Measurements from ENCODE around the gene GNAT2. TPM values are rescaled to one million over a fixed set of nuclear protein-coding genes. Genes with fewer than 3 reads are reported as not detected.

The GNAT2 gene
- total RNA-seq, 1 donor from 2014 or later, result not detected

- DNase-seq (no peak), ATAC-seq (ENCODE audit: low read depth) (no peak)
- intact Hi-C loops (cut with micrococcal nuclease), result no loop called here
- Mint-ChIP-seq H3K4me1 (no peaks in the 10 kb centered on the region), H3K27ac (no peak overlapping the region), H3K36me3 (ENCODE audit: low read depth) (peaks cover 54% of the 10 kb centered on the region), H3K27me3 (no peaks in the 10 kb centered on the region), H3K9me3 (no peaks in the 10 kb centered on the region), H3K4me3 (no peak overlapping the region)
- no peak for TF ChIP-seq CTCF (IDR thresholded peaks at IDR 0.05)
- ChIA-PET CTCF (no interaction called here), POLR2A (no interaction called here)
Measured at GRCh38 chr1:109595531-109595930, 23.9 kb downstream of the GNAT2 start.

GRCh38 chr1:109592916-109593315 lies 26.5 kb downstream of the GNAT2 start:
- intact Hi-C loops (cut with micrococcal nuclease), result no loop called here
- H3K4me3 Mint-ChIP-seq, result no peak overlapping the region
- DNase-seq (no peak), ATAC-seq (ENCODE audit: low read depth) (no peak)
- H3K36me3 Mint-ChIP-seq (ENCODE audit: low read depth), result peaks cover 73% of the 10 kb centered on the region
- H3K27me3 Mint-ChIP-seq, result no peaks in the 10 kb centered on the region
- ChIA-PET CTCF (no interaction called here), POLR2A (no interaction called here)
- H3K4me1 Mint-ChIP-seq, result no peaks in the 10 kb centered on the region
- no peak overlapping the region for H3K27ac Mint-ChIP-seq
- no peak for TF ChIP-seq CTCF (IDR thresholded peaks at IDR 0.05)
- H3K9me3 Mint-ChIP-seq, result no peaks in the 10 kb centered on the region

GRCh38 chr1:109589679-109590078 lies 29.7 kb downstream of the GNAT2 start:
- ATAC-seq (ENCODE audit: low read depth) (no peak), DNase-seq (no peak)
- Mint-ChIP-seq H3K4me3 (no peak overlapping the region), H3K27ac (no peak overlapping the region), H3K9me3 (no peaks in the 10 kb centered on the region), H3K27me3 (no peaks in the 10 kb centered on the region), H3K36me3 (ENCODE audit: low read depth) (peaks cover 83% of the 10 kb centered on the region), H3K4me1 (no peaks in the 10 kb centered on the region)
- CTCF ChIA-PET, result no interaction called here
- POLR2A ChIA-PET, result no interaction called here
- intact Hi-C loops (cut with micrococcal nuclease), result no loop called here
- no peak for TF ChIP-seq CTCF (IDR thresholded peaks at IDR 0.05)

GRCh38 chr1:109589177-109589576 lies 30.2 kb downstream of the GNAT2 start:
- POLR2A ChIA-PET, result no interaction called here
- Mint-ChIP-seq H3K9me3 (no peaks in the 10 kb centered on the region), H3K36me3 (ENCODE audit: low read depth) (peaks cover 86% of the 10 kb centered on the region), H3K27ac (no peak overlapping the region), H3K27me3 (no peaks in the 10 kb centered on the region), H3K4me3 (no peak overlapping the region), H3K4me1 (no peaks in the 10 kb centered on the region)
- CTCF ChIA-PET, result no interaction called here
- no peak for TF ChIP-seq CTCF (IDR thresholded peaks at IDR 0.05)
- DNase-seq (no peak), ATAC-seq (ENCODE audit: low read depth) (no peak)
- intact Hi-C loops (cut with micrococcal nuclease), result no loop called here

GRCh38 chr1:109586055-109586454 lies 33.4 kb downstream of the GNAT2 start:
- intact Hi-C loops (cut with micrococcal nuclease), result no loop called here
- DNase-seq, result no peak
- Mint-ChIP-seq H3K36me3 (ENCODE audit: low read depth) (peaks cover 83% of the 10 kb centered on the region), H3K9me3 (no peaks in the 10 kb centered on the region), H3K27me3 (no peaks in the 10 kb centered on the region), H3K4me1 (no peaks in the 10 kb centered on the region), H3K4me3 (no peak overlapping the region), H3K27ac (no peak overlapping the region)
- ChIA-PET CTCF (no interaction called here), POLR2A (interaction anchor here (0.5 kb wide), 1 partner anchor 101 kb away, joined by 4 read pairs; no protein-coding TSS in a partner anchor)
- ATAC-seq (ENCODE audit: low read depth), result no peak
- no peak for TF ChIP-seq CTCF (IDR thresholded peaks at IDR 0.05)

Data from activated B cell treated with CpG ODN at 0.5 μM for 24 hours (primary cell).